ENCODE measurements around the gene ADAMTS9. TPM values are rescaled to one million over a fixed set of nuclear protein-coding genes. Genes with fewer than 3 reads are reported as not detected.
A peak's percentile ranks its signal among the peaks of the same experiment; 100 is the strongest.

Gene ADAMTS9
- total and polyA plus RNA-seq, 9 of the 15 experiments (the other 6 are each of a cell fraction or from before 2014, with no cell fraction given) = 0.05 to 0.32 (median 0.13) TPM; not detected in 2

DNA sequence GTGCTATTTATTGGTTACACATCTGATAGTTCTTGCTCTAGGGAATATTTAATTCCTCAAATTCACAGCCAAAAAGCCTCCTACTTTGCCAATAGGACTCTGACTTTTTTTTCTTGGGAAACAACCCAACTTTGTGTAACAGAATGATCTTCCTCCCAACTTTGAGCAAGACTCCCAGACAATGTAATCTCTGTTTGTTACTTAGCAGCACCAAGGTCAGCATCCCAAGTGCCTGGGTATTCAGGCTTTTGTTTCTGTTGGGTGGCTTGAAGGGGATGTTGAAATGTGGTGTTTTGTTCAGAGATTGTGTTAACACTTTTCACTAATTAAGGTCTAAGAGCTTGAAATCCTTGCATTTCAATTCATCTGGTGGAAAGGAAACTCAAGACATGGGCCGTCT, 115.8 kb downstream of the ADAMTS9 start:
- no peak overlapping the region for H3K9ac ChIP-seq (ENCODE audit: insufficient read depth in 1 of 2, low read depth in 2 of 2, low read length in 2 of 2)
- 0% methylated on average over 1 of the region's 1 CpG for WGBS (ENCODE audit: insufficient coverage, low coverage, missing lambda C conversion rate)
- no peaks in the 10 kb centered on the region for H3K4me1 ChIP-seq (replicated peaks in 1 of 2; ENCODE audit: control insufficient read depth in 2 of 2, insufficient read depth in 2 of 2, low read length in 2 of 2)
- no peaks in the 10 kb centered on the region for H3K9me1 ChIP-seq (ENCODE audit: control insufficient read depth, insufficient read depth, low read length)
- no peak overlapping the region for H3K4me2 ChIP-seq (ENCODE audit: insufficient read depth, low read length)
- in situ Hi-C loops (cut with MboI) (no loop called here), intact Hi-C loops (cut with micrococcal nuclease) (no loop called here)
- H3K36me3 ChIP-seq (ENCODE audit: control insufficient read depth, insufficient read depth, low read length) = no peaks in the 10 kb centered on the region
- no peak for TF ChIP-seq CEBPG (CRISPR knock-in tag; IDR thresholded peaks at IDR 0.05)
- TF ChIP-seq CEBPG (tag; conservative IDR thresholded peaks at IDR 0.05 in 1 of 2, IDR thresholded peaks at IDR 0.05 in 1 of 2) = no peak
- CTCF ChIA-PET (ENCODE audit: low intra/inter-chr PET ratio) = no interaction called here
- FAIRE-seq (no peak), ATAC-seq (no peak), DNase-seq (ENCODE audit: extremely low read depth in 1 of 4, low spot score in 3 of 4) (no peak)
- H3K27me3 ChIP-seq (ENCODE audit: control insufficient read depth in 2 of 2, insufficient read depth in 2 of 2, low read length in 2 of 2) = no peaks in the 10 kb centered on the region
- H3K4me3 ChIP-seq = no peak overlapping the region
- BruUV-seq (replicated peaks) = no TSS peak
- no peak overlapping the region for H3K27ac ChIP-seq (ENCODE audit: extremely low read depth, low read depth, low read length)
- no peaks in the 10 kb centered on the region for H3K9me3 ChIP-seq (replicated peaks; ENCODE audit: control insufficient read depth, insufficient read depth, low read depth, low read length)
- H3K79me2 ChIP-seq (ENCODE audit: control insufficient read depth, insufficient read depth, low read length) = no peaks in the 10 kb centered on the region
- H4K20me1 ChIP-seq (replicated peaks; ENCODE audit: control insufficient read depth, insufficient read depth, low read length) = no peaks in the 10 kb centered on the region
- POLR2A ChIA-PET = no interaction called here
- H2AFZ ChIP-seq (ENCODE audit: low read depth, low read length) = no peak overlapping the region

DNA sequence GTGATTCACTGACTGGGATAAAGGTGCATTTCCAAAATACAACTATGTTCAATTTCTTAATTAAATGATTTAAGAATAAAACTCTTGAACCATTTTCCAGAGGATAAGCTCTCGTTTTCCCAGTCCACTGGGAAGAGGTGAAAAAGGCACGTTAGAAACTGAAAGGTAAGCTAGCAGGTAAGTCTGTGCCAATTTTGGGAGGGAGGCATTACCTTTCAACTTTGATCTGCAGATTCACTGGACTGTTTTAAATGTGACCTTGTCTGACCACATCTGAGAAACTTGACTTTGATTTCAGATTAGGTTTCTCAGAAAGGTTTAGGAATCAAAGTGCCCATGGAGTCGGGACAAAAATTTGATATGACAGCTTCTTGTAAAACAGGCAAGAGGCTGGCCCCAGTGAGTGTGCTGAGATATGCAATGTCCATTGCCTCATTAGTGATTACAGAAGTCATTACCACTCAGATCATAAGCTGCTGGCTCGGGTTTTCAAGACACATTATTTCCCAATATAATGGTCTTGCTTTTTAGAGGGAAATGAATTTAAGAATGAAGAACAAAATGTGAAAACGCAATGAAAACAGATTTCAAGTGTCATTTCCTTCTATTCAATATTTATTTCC, 118.8 kb downstream of the ADAMTS9 start:
- DNase-seq (ENCODE audit: extremely low read depth in 1 of 4, low spot score in 3 of 4) (no peak), ATAC-seq (no peak), FAIRE-seq (no peak)
- 5% methylated on average over 5 of the region's 5 CpGs for WGBS (ENCODE audit: insufficient coverage, low coverage, missing lambda C conversion rate)
- Histone ChIP-seq H3K4me2 (ENCODE audit: insufficient read depth, low read length) (no peak overlapping the region), H3K9me1 (ENCODE audit: control insufficient read depth, insufficient read depth, low read length) (no peaks in the 10 kb centered on the region), H3K9ac (ENCODE audit: insufficient read depth in 1 of 2, low read depth in 2 of 2, low read length in 2 of 2) (no peak overlapping the region), H3K27ac (ENCODE audit: extremely low read depth, low read depth, low read length) (no peak overlapping the region), H4K20me1 (replicated peaks; ENCODE audit: control insufficient read depth, insufficient read depth, low read length) (no peaks in the 10 kb centered on the region), H3K36me3 (ENCODE audit: control insufficient read depth, insufficient read depth, low read length) (no peaks in the 10 kb centered on the region), H3K4me3 (no peak overlapping the region), H3K9me3 (replicated peaks; ENCODE audit: control insufficient read depth, insufficient read depth, low read depth, low read length) (no peaks in the 10 kb centered on the region), H3K79me2 (ENCODE audit: control insufficient read depth, insufficient read depth, low read length) (no peaks in the 10 kb centered on the region), H3K4me1 (replicated peaks in 1 of 2; ENCODE audit: control insufficient read depth in 2 of 2, insufficient read depth in 2 of 2, low read length in 2 of 2) (no peaks in the 10 kb centered on the region), H2AFZ (ENCODE audit: low read depth, low read length) (no peak overlapping the region), H3K27me3 (ENCODE audit: control insufficient read depth in 2 of 2, insufficient read depth in 2 of 2, low read length in 2 of 2) (no peaks in the 10 kb centered on the region)
- no TSS peak for BruUV-seq (replicated peaks)
- TF ChIP-seq ZBTB11 (CRISPR knock-in tag; IDR thresholded peaks at IDR 0.05) (peak in 1 of 3 experiments; percentile 42; a peak in 1 of 6 replicates), RBM39 (optimal IDR thresholded peaks at IDR 0.05; ENCODE audit: low read depth, low read length) (no peak)
- POLR2A ChIA-PET = no interaction called here
- CTCF ChIA-PET (ENCODE audit: low intra/inter-chr PET ratio) = no interaction called here
- intact Hi-C loops (cut with micrococcal nuclease) (no loop called here), in situ Hi-C loops (cut with MboI) (no loop called here)

All from K562 (cell line).